ENCODE results near the gene PRDM5.

DNA sequence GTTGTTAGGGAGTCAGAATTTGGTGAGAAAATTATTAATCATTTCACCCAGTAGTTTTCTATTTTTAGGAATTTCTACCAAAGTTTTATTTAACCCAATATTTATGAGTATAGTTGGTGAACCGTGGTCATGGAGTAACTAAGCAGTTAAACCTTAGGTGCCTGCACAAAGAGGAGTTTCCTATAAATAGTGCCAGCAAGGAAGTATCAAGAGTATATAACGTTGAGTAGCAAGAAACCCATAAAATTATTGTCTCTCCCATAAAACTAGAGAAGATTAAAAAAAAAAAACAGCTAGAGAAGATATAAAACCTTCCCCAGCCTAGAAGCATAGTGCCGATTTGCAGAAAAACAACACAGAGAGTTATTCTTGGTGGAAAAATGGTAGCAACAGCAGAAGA is 158.9 kb downstream of the PRDM5 start:
- TF ChIP-seq YY1 (IDR thresholded peaks at IDR 0.05; ENCODE audit: insufficient read depth, insufficient read length) (no peak), ZNF274 (IDR thresholded peaks at IDR 0.05; ENCODE audit: low read depth, low read length) (no peak), SUZ12 (IDR thresholded peaks at IDR 0.05; ENCODE audit: extremely low read depth, insufficient read depth, insufficient read length) (no peak)

Measured in NT2/D1 (cell line).